Transverse colon (tissue), 4 donors: ENCODE data around the gene PPP1R3G.

Source experiments
- EP300 ChIP-seq: sonication (generic); formaldehyde crosslinking; IDR thresholded peaks from one replicate; pipeline ENCODE4 v1.6.1; 2017; ENCODE audit warnings: antibody characterized with exemption, low read depth
- POLR2A ChIP-seq: fragments of 450-650 bp; IDR thresholded peaks from one replicate; pipeline ENCODE4 v1.6.1; 2016; ENCODE audit warnings: antibody characterized with exemption, mild to moderate bottlenecking, moderate library complexity
- POLR2AphosphoS5 ChIP-seq, 3 donors: sonication (generic); formaldehyde crosslinking; IDR thresholded peaks; one replicate each; pipeline ENCODE4 v1.6.1; 2016; ENCODE audit warnings: antibody characterized with exemption in 3 of 3
- TF ChIP-seq, protein P1 (sequence below), 5 experiments: fragments of 200-600 bp in 3 of 5; fragments of 450-650 bp in 2 of 5; sonication (generic) in 3 of 5; IDR thresholded peaks; 1 replicate in 2 of 5; 2 replicates in 3 of 5; pipeline ENCODE4 v1.5.1; 2016 to 2017; ENCODE audit warnings: antibody characterized with exemption in 5 of 5, inconsistent platforms in 3 of 5, mild to moderate bottlenecking in 2 of 5, moderate library complexity in 1 of 5

- TF ChIP-seq POLR2A (no peak), EP300 (no peak), POLR2AphosphoS5 (IDR thresholded peaks at IDR 0.05) (peak; percentile 13 to 73 (median 71))
- TF ChIP-seq, protein P1, sequence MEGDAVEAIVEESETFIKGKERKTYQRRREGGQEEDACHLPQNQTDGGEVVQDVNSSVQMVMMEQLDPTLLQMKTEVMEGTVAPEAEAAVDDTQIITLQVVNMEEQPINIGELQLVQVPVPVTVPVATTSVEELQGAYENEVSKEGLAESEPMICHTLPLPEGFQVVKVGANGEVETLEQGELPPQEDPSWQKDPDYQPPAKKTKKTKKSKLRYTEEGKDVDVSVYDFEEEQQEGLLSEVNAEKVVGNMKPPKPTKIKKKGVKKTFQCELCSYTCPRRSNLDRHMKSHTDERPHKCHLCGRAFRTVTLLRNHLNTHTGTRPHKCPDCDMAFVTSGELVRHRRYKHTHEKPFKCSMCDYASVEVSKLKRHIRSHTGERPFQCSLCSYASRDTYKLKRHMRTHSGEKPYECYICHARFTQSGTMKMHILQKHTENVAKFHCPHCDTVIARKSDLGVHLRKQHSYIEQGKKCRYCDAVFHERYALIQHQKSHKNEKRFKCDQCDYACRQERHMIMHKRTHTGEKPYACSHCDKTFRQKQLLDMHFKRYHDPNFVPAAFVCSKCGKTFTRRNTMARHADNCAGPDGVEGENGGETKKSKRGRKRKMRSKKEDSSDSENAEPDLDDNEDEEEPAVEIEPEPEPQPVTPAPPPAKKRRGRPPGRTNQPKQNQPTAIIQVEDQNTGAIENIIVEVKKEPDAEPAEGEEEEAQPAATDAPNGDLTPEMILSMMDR (IDR thresholded peaks at IDR 0.05): no peak
Measured at GRCh38 chr6:5132731-5133130, 47.6 kb downstream of the PPP1R3G start.
